Measurements from ENCODE around the gene LDHA.
A peak's percentile ranks its signal among the peaks of the same experiment; 100 is the strongest.
"Not testable (repeated sequence)": the region's sequence is repeated elsewhere in the genome, so short reads cannot be mapped to it uniquely, and the experiment has no call there.

LDHA gene

DNA sequence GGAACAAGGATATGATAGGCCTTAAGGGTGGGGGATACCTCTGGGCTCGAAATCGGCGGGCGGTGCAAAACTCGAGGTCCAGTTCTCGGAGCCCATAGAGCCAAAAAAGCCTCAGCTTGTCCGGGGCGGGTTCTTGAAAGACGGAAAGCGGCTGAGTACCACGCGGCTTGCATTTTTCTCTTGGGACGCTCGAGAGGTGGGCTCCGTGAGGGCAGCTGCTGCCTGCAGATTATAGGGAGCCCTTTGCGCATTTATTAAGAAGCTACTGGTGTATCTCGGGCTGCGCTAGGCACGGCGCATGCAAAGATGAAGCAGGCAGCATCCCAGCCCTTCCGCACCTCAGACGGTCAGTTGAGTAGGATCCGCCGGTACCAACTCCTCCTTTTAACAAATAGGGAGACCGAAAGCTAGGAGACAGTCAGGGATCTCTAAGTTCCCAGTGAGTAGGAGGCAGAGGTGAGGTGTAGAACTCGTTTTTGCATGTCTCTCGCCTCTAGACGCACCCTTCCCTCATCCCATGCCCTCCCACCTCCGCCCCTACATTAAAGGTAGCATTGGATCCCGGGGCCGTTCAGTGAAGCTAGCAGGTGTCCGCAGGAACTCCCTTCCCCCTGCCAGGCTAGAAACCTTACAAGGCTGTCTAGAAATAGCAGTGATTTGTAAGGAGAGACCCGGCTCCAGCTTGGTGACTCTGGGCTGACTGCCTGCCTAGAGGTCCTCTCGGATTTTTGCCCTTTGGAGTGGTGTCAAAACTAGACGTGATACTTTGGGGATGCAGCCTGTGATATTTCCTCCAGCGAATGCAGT is 768 bp downstream of the LDHA start:
- peak; percentile 11 for DNase-seq

DNA sequence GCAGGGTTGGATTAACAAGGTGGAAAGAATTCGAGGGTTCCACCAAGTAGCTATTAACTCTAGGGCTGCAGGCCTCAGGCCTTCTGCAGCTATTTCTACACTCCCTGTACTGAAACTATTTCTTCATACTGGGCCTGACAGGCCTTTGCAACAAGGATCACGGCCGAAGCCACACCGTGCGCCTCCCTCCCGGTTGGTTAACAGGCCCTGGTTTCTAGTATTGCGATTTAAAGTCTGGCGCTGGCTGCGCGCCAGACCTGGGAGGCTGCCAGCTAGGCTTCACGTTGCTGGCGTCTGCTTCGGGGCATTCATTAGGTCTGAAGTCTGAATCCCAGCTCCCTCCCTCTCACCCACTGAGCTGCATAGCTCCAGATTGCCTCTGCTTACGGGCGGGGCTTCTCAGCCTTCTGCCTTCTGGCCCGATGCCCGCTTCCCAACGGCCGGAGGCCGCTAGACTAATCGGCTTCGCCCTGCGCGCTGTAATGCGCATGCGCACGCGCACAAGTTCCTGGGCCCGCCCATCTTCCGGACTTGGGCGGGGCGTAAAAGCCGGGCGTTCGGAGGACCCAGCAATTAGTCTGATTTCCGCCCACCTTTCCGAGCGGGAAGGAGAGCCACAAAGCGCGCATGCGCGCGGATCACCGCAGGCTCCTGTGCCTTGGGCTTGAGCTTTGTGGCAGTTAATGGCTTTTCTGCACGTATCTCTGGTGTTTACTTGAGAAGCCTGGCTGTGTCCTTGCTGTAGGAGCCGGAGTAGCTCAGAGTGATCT is 1.6 kb downstream of the LDHA start:
- DNase-seq, result peak; percentile 89

DNA sequence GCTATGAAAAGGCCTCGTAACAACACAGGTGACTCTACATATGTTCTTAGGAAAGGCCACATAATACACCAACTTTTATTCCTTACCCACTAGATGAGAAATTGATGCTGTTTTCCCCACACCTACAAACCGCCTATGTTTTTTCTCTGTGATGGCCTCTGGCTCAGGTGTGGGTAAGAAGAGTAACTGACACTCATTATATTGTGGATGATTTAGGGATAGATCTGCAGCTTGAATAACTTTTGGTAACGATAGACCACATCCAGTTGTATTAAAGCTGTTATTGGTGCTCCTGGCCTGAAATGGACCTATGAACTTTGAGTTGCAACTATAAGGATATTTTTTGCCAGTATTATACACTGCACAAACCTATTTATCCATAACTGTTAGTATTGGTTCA is 3.6 kb downstream of the LDHA start:
- no peak for DNase-seq

DNA sequence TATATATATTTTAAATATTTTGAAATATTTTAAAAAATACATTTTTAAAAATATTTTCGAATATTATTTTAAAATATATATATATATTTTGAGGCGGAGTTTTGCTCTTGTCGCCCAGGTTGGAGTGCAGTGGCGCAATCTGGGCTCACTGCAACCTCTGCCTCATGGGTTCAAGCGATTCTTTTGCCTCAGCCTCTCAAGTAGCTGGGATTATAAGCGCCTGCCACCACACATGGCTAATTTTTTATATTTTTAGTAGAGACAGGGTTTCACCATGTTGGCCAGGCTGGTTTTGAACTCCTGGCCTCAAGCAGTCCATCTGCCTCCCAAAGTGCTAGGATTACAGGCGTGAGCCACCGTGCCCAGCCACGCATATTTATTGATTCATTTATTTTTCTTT is 6.7 kb downstream of the LDHA start:
- not testable (repeated sequence) for DNase-seq

DNA sequence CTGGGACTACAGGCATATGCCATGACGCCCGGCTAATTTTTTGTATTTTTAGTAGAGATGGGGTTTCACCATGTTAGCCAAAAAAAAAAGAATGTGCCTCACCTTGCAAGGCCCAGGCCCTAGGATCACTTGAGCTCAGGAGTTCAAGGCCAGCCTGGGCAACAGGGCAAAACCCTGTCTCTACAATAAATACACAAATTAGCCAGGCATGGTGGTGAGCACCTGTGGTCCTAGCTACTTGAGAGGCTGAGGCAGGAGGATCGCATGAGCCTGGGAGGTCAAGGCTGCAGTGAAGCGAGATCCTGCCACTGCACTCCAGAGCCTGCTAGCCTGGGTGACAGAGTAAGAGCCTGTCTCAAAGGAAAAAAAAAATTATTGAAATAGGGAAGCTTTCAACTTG is 9.7 kb downstream of the LDHA start:
- DNase-seq, result no peak

DNA sequence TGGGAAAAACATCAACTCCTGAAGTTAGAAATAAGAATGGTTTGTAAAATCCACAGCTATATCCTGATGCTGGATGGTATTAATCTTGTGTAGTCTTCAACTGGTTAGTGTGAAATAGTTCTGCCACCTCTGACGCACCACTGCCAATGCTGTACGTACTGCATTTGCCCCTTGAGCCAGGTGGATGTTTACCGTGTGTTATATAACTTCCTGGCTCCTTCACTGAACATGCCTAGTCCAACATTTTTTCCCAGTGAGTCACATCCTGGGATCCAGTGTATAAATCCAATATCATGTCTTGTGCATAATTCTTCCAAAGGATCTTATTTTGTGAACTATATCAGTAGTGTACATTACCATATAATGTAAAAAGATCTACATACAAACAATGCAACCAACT is 13.0 kb downstream of the LDHA start:
- DNase-seq, result not testable (repeated sequence)

DNA sequence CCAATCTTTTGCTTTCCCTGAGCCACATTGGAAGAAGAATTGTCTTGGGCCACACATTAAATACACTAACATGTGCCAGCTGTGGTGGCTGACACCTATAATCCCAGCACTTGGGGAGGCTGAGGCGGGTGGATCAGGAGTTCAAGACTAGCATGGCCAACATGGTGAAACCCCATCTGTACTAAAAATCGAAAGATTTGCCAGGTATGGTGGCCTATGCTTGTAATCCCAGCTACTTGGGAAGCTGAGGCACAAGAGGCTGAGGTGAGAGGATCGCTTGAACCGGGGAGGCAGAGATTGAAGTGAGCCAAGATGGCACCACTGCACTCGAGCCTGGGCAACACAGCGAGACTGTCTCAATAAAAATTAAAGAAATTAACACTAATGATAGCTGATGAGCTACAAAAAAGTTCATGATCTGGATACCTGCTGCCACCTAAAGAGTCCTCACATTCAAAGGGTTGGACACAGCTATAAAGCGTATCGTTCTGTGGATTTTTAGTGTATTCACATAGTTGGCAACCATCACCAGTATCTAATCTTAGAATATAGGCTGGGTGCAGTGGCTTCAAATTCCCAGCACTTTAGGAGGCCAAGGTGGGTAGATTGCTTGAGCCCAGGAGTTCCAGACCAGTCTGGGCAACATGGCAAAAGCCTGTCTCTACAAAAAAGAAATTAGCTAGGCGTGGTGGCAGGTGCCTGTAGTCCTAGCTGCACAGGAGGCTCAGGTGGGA is 14.4 kb downstream of the LDHA start:
- DNase-seq, result no peak

DNA sequence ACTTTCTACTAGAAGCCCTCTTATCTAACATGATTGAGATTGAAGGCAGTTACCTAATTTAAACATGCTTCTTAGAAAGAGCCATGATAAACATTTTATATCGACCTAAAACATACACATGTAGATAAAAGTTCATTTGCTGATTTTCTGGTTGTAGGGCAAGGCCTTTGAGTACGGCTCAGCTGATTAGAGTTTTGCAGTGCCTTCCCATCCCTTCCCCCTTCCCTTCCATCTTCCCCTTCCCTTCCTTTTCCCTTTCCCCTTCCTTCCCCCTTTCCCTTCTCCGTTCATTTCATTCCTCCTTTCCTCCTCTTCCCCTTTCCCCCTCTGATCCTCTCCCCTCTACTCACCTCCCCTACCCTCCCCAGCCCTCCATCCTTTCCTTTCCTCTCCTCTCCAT is 22.1 kb downstream of the LDHA start:
- no peak for DNase-seq

DNA sequence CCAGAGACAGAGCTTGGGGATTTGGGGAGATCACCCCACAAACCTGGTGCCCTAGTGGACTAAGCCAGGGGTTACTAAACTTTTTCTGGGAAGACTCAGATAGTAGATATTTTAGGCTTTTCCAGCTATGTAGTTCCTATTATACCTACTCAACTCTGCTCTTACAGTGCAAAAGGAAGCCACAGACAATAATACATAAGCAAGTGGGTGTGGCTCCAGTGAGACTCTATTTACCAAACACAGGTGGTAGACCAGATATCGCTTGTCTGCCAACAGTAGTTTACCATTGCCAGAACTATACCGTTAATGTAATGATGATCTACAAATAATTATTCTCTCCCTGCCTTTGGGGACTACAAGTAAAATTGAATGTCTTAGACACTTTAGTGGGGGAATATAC is 24.7 kb downstream of the LDHA start:
- no peak for DNase-seq

DNA sequence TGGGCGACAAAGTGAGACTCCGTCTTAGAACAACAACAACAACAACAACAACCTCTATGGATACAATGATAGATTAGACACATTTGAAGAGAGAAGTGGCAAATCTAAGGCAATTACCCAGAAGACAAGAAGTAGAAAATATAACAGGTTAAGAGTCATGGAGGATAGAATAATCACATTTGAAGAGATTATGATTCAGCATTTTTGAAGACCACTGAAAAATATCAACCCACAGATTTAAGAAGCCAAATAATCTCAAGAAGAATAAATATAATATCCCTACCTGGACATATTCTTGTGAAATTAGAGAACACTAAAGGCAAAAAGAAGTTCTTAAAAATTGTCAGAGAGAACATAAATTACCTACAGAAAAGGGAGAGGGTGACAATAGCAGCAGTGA is 25.7 kb downstream of the LDHA start:
- no peak for DNase-seq

DNA sequence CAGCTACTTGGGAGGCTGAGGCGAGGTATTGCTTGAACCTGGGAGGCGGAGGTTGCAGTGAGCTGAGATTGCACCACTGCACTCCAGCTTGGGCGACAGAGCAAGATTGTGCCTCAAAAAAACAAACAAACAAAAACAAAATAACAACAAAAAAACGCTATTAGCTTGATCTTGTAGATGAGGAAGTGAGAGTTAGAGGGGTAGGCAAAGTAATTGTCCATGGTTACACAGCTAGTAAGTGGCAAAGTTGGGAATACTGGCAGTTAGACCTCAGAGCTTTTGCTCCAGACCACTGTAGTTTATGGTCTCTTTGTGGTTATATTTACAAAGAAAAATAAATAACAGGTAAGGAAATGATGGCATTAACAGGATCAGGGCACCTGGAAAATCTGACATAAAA is 32.9 kb downstream of the LDHA start:
- no peak for DNase-seq

DNA sequence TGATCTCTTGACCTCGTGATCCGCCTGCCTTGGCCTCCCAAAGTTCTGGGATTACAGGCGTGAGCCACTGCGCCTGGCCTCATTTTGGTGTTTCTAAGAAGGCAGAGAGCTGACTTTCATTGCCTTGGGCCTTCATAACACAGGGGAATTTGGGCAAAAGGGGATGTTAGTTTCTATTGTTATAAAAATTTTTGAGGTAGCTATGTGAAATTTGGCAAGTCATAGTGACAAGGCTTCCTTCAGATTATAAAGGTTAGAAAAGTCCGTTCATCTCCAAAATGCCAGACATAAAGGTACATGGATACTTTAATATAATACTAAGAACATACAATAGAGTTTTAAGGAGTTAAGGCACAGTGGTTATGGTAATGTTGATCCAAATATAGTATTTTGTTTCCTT is 35.0 kb downstream of the LDHA start:
- DNase-seq, result no peak

DNA sequence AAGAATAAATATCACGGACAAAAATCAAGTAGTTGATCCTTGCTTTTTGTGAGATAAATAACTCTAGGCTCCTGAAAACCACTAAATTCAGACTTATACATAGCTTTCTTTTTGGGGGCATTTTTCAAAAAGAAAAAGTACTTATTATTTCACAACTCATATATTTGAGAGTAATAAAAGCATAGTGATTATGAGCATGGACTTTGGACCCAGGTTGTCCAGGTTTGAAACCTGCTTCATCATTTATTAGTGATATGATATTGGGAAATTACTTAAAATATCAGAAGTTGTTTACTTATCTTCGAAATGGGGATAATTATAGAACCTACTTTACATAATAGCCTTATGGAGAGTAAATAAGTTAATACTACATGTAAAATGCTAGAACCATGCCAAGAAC is 44.3 kb downstream of the LDHA start:
- no peak for DNase-seq

DNA sequence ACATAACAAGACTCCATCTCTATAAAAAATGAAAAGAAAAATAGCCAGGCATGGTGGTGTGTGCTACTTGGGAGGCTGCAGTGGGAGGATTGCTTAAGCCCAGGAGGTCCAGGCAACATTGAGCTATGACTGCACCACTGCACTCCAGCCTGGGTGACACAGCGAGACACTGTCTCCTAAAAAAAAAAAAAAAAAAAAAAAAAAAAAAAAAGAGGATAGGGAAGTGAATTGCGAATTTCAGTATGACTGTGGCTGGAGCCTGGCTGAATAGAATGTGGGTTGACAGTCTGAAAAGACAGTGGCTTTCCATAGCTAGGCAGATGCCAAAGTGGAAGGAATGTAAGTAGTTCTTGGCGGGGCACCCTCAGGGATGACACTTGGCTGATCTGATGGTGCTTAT is 54.9 kb downstream of the LDHA start:
- DNase-seq, result no peak

DNA sequence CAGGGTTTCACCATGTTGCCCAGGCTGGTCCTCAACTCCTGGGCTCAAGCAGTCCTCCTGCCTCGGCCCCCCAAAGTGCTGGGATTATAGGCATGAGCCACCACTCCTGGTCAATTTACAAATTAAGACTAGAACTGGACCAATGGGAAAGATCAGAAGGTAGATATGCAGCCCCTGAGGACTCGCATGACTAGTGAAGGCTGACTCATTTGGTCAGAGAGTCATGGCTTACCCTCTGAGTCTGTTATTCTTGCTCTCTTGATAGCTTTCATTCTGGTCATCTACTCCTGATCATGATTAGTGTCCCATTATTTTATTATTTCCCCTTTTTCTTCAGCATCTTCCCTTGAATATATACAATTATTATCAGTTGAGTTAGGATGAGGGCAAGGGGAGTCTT is 58.6 kb downstream of the LDHA start:
- no peak for DNase-seq

DNA sequence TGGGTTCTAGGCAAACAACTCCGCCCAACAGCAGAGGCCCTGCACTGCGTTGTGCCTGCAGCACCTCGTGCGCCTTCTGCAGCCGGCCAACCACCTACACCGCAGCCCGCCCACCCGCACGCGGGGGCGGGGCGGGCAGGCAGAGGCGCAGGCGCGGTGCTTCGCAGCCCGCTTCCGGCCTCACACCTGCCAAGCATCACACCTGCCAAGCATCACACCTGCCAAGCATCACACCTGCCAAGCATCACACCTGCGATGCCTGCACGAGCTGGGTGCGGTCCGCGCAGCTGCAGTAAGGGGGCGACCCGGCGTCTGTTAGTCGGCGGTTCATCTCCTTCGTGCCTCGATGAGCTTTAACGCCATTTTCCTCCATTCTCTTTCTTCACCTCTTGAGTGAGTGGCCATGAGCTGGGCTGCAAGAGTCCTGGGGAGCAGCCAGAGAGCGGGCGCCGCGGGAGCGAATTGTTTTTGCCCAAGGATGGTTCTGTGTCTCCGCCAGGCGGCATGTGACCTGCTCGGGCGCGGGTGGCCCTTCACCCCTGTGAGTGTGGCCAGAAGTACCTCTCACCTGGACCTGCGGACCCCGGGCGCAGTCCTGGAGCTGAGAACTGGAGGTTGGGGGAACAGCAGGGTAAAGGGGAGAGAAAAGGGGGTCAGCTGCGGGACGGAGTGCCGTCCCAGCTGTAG is 61.5 kb downstream of the LDHA start, which contains the start of gene LDHAL6A:
LDHAL6A (plus strand) TSS at position 171 of the 687 bp plus-strand sequence. CDS start 825 bp downstream, outside the sequence.
- DNase-seq, result no peak

DNA sequence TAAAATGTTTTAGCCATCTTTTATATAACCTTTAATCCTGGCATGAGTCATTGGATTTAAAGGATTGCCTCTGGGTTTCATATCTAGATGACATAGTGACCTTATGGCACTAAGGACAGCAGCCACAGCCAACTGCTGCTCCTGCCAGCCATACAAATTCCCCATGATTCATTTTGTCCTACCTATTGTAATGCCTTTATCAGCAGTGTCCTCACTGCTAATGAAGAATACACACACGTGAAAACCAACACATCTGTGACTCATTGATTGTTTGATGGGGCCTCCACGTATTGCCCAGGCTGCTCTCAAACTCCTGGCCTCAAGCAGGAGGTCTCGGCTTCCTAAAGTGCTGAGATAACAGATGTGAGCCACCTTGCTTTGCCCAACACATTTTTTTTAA is 63.1 kb downstream of the LDHA start:
- no peak for DNase-seq
